ENCODE measurements around the gene NDUFB7. TPM values are rescaled to one million over a fixed set of nuclear protein-coding genes. Genes with fewer than 3 reads are reported as not detected.
"Not testable (repeated sequence)": the region's sequence is repeated elsewhere in the genome, so short reads cannot be mapped to it uniquely, and the experiment has no call there.

Gene NDUFB7
- total and polyA plus RNA-seq, 11 donors, result 290 to 1,747 (median 432) TPM

DNA sequence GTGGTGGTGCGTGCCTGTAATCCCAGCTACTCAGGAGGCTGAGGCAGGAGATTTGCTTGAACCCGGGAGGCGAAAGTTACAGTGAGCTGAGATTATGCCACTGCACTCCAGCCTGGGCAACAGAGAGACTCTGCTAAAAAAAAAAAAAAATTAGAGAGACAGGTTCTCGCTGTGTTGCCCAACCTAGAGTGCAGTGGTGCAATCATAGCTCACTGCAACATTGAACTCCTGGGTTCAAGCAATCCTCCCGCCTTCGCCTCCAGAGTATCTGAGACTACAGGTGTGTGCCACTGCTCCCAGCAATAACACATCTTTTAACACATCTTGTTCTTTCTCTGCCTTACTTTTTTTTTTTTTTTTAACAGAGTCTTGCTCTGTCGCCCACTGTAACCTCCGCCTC lies 43.8 kb upstream of the NDUFB7 start:
- H3K4me1 ChIP-seq, result peaks cover 0 to 9% (median 0%) of the 10 kb centered on the region in 12 donors
- intact Hi-C loops (cut with DNase I), result no loop called here
- 90 to 92% (median 90%) methylated on average over 8 of the region's 8 CpGs for WGBS, 4 donors
- DNase-seq, result no peak
- peaks cover 0 to 16% (median 12%) of the 10 kb centered on the region in 12 donors for H3K9me3 ChIP-seq
- no peak for ATAC-seq
- H3K4me3 ChIP-seq, result no peak overlapping the region
- no peak for TF ChIP-seq POLR2A (IDR thresholded peaks at IDR 0.05)
- TF ChIP-seq, protein P1, sequence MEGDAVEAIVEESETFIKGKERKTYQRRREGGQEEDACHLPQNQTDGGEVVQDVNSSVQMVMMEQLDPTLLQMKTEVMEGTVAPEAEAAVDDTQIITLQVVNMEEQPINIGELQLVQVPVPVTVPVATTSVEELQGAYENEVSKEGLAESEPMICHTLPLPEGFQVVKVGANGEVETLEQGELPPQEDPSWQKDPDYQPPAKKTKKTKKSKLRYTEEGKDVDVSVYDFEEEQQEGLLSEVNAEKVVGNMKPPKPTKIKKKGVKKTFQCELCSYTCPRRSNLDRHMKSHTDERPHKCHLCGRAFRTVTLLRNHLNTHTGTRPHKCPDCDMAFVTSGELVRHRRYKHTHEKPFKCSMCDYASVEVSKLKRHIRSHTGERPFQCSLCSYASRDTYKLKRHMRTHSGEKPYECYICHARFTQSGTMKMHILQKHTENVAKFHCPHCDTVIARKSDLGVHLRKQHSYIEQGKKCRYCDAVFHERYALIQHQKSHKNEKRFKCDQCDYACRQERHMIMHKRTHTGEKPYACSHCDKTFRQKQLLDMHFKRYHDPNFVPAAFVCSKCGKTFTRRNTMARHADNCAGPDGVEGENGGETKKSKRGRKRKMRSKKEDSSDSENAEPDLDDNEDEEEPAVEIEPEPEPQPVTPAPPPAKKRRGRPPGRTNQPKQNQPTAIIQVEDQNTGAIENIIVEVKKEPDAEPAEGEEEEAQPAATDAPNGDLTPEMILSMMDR (IDR thresholded peaks at IDR 0.05), result no peak
- H3K27ac ChIP-seq, result no peak overlapping the region
- H3K36me3 ChIP-seq, result no peaks in the 10 kb centered on the region
- H3K27me3 ChIP-seq, result peaks cover 0 to 4% (median 0%) of the 10 kb centered on the region in 9 donors

DNA sequence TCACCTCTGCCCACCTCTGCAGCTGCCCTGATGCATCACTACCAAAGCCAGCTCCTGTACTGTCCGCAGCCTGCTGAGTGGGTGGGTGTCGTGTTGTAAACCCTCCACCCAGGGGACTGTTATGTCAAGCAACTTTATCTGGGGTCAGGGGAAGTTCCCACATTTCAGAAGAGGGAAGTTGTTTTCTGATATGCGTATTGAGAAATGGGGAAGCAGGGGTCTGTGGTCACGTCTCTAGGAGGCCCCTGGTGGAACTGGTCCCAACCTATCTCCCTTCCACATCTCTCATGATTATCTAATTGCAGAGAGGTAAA lies 42.2 kb upstream of the NDUFB7 start:
- Histone ChIP-seq H3K4me1 (peaks cover 0 to 9% (median 0%) of the 10 kb centered on the region in 12 donors), H3K27me3 (peaks cover 0 to 4% (median 0%) of the 10 kb centered on the region in 9 donors), H3K36me3 (no peaks in the 10 kb centered on the region), H3K4me3 (no peak overlapping the region), H3K27ac (no peak overlapping the region), H3K9me3 (peaks cover 0 to 5% (median 3%) of the 10 kb centered on the region in 12 donors)
- 40 to 44% (median 42%) methylated on average over 4 of the region's 4 CpGs for WGBS, 4 donors
- intact Hi-C loops (cut with DNase I), result no loop called here
- ATAC-seq (peak in 2 of 4 donors; percentile 30 to 53), DNase-seq (peak in 1 of 5 donors; percentile 20)
- no peak for TF ChIP-seq POLR2A (IDR thresholded peaks at IDR 0.05)
- TF ChIP-seq, protein P1 (IDR thresholded peaks at IDR 0.05), result no peak

DNA sequence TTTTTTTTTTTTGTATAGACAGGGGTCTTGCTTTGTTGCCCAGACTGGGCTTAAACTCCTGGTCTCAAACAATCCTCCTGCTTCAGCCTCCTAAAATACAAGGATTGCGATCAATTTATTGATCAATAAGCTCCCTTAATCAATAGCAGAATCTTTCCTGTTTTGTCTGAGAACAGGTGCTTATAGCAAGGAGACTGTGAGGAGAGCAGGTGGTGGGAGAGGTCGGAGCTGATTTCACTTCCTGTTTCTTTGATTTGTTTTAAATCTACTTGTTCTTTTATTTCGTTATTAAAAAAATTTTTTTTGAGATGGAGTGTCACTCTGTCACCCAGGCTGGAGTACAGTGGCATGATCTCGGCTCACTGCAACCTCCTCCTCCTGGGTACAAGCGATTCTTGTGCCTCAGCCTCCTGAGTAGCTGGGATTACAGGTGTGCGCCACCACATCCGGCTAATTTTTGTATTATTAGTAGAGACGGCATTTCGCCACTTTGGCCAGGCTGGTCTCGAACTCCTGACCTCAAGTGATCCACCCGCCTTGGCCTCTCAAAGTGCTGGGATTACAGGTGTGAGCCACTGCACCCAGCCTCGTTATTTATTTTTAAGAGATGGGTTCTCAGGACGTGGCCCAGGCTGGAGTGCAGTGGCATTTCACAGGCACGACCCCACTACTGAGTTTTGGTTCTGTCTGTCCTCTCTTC lies 41.7 kb upstream of the NDUFB7 start:
- ATAC-seq; H3K4me3 ChIP-seq; H3K9me3 ChIP-seq; intact Hi-C loops (cut with DNase I); H3K27ac ChIP-seq; H3K36me3 ChIP-seq; H3K4me1 ChIP-seq; DNase-seq; H3K27me3 ChIP-seq: not testable (repeated sequence)
- WGBS, 4 donors, result 68 to 74% (median 72%) methylated on average over 14 of the region's 14 CpGs

DNA sequence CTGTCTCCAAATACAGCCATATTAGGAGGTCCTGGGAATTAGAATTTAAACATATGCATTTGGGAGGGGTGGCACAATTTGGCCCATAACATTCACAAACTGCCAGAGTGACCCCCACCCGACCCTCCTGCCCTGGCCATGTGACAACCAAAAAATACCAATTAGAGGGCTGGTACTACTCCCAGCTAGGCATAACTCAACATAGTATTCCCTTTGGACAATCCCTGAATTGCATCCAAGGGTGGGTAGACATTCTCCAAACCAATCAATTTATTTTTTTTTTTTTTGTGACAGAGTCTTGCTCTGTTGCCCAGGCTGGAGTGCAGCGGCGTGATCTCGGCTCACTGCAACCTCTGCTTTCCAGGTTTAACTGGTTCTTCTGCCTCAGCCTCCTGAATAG lies 40.8 kb upstream of the NDUFB7 start:
- intact Hi-C loops (cut with DNase I), result no loop called here
- Histone ChIP-seq H3K27ac (no peak overlapping the region), H3K4me1 (peaks cover 0 to 9% (median 0%) of the 10 kb centered on the region in 12 donors), H3K9me3 (no peaks in the 10 kb centered on the region), H3K27me3 (peaks cover 0 to 2% (median 0%) of the 10 kb centered on the region in 9 donors), H3K36me3 (no peaks in the 10 kb centered on the region), H3K4me3 (no peak overlapping the region)
- 78 to 92% (median 84%) methylated on average over 4 of the region's 4 CpGs for WGBS, 4 donors
- DNase-seq, result no peak
- TF ChIP-seq, protein P1 (IDR thresholded peaks at IDR 0.05), result no peak
- TF ChIP-seq POLR2A (IDR thresholded peaks at IDR 0.05), result no peak
- ATAC-seq, result no peak

DNA sequence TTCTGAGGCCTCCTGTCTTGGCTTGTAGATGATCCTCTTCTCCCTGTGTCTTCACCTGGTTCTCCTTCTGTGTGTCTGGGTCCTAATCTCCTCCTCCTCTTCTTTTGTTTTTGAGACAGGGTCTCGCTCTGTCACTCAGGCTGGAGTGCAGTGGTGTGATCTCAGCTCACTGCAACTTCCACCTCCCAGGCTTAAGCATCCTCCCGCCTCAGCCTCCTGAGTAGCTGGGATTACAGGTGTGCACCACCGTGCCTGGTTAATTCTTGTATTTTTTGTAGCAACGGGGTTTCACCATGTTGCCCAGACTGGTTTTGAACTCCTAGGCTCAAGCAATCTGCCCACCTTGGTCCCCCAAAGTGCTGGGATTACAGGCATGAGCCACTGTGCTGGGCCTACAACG lies 40.4 kb upstream of the NDUFB7 start:
- 72 to 84% (median 82%) methylated on average over 5 of the region's 5 CpGs for WGBS, 4 donors
- intact Hi-C loops (cut with DNase I); H3K36me3 ChIP-seq; H3K9me3 ChIP-seq; DNase-seq; H3K27ac ChIP-seq; H3K4me3 ChIP-seq; ATAC-seq; H3K4me1 ChIP-seq; H3K27me3 ChIP-seq: not testable (repeated sequence)

Data from heart left ventricle (tissue), 16 donors.